ENCODE data around the gene SESTD1. TPM values are rescaled to one million over a fixed set of nuclear protein-coding genes. Genes with fewer than 3 reads are reported as not detected.

The SESTD1 gene, protein sequence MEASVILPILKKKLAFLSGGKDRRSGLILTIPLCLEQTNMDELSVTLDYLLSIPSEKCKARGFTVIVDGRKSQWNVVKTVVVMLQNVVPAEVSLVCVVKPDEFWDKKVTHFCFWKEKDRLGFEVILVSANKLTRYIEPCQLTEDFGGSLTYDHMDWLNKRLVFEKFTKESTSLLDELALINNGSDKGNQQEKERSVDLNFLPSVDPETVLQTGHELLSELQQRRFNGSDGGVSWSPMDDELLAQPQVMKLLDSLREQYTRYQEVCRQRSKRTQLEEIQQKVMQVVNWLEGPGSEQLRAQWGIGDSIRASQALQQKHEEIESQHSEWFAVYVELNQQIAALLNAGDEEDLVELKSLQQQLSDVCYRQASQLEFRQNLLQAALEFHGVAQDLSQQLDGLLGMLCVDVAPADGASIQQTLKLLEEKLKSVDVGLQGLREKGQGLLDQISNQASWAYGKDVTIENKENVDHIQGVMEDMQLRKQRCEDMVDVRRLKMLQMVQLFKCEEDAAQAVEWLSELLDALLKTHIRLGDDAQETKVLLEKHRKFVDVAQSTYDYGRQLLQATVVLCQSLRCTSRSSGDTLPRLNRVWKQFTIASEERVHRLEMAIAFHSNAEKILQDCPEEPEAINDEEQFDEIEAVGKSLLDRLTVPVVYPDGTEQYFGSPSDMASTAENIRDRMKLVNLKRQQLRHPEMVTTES
- 3.2 and 3.6 TPM in 2 replicates for total RNA-seq (2014; rRNA removed; shearing (Covaris generic))
- 14.6 and 21.4 TPM in 2 replicates for total RNA-seq (2022)
- percentile 48 among the genes with signal in this experiment for Bru-seq, nascent RNA
- percentile 41 among the genes with signal in this experiment for BruChase-seq, experiment 1, labeled RNA remaining after a 6-hour chase
- percentile 41 among the genes with signal in this experiment for BruChase-seq, experiment 2, labeled RNA remaining after a 2-hour chase
- long read RNA-seq, full-length matches to known transcripts, result 7 of 10 reads
- long read RNA-seq, partial matches to known transcripts, result 0 of 10 reads
- long read RNA-seq, other reads (novel, unspliced or antisense), result 3 of 10 reads

DNA sequence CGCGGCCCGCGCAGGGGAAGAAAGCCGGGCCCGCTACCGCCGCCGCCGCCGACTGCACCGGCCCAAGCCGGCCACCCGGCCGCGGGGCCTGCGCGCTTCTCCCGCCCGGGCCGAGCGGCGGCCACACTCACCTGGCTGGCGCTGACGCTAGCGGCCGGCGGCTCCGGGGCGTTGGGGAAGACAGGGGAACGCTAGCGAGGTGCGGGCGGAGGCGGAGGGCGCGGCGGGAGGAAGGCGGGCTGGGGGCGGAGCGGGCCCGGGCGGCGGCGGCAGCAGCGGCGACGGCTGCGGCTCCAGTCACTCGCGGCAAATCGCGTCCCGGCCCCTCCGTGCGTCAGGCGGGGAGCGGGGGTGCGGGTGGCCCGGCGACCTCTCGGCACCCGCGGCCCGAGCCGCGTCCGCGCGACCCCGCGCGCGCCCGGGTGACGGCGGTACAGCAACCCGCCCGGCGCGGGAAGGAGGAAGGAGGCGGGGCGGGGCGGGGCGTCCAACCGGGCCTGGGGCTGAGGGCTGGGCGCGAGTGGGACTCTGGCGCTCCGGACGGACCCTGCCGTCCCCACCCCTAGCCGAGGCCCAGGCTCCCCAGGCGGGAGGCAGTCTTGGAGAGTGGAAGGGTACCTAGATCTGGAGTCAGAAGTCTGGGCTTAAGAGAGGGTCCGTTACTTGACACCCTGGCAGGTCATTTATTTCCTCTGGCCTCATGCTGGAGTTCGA lies at the start of gene SESTD1:
TSS of gene SESTD1 (minus strand) at position 465 of the 714 bp plus-strand sequence. CDS start 72,991 bp downstream, outside the sequence.
- H3K4me1 ChIP-seq (ENCODE audit: insufficient read depth, low read length, poor library complexity, severe bottlenecking), result peaks cover 10% of the 10 kb centered on the region
- intact Hi-C loops (cut with micrococcal nuclease; ENCODE audit: unreplicated experiment), result no loop called here
- peak within 1 kb of the TSS; percentile 80 for H3K4me2 ChIP-seq (ENCODE audit: low read length)
- peak; percentile 55 for DNase-seq (ENCODE audit: low spot score)
- H2AFZ ChIP-seq (ENCODE audit: low read length), result peak within 1 kb of the TSS; percentile 79
- H3K4me3 ChIP-seq (ENCODE audit: low read depth, low read length, poor library complexity, severe bottlenecking), result peak within 1 kb of the TSS; percentile 74
- TF ChIP-seq, protein P1, sequence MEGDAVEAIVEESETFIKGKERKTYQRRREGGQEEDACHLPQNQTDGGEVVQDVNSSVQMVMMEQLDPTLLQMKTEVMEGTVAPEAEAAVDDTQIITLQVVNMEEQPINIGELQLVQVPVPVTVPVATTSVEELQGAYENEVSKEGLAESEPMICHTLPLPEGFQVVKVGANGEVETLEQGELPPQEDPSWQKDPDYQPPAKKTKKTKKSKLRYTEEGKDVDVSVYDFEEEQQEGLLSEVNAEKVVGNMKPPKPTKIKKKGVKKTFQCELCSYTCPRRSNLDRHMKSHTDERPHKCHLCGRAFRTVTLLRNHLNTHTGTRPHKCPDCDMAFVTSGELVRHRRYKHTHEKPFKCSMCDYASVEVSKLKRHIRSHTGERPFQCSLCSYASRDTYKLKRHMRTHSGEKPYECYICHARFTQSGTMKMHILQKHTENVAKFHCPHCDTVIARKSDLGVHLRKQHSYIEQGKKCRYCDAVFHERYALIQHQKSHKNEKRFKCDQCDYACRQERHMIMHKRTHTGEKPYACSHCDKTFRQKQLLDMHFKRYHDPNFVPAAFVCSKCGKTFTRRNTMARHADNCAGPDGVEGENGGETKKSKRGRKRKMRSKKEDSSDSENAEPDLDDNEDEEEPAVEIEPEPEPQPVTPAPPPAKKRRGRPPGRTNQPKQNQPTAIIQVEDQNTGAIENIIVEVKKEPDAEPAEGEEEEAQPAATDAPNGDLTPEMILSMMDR (conservative IDR thresholded peaks at IDR 0.05; ENCODE audit: low read length), result no peak
- no peak for TF ChIP-seq EZH2phosphoT487 (IDR thresholded peaks at IDR 0.05; ENCODE audit: borderline replicate concordance, low read depth, low read length)
- BruUV-seq (replicated peaks), result no TSS peak
- no peak within 1 kb of the TSS for H3K27ac ChIP-seq (ENCODE audit: low read depth, low read length, poor library complexity, severe bottlenecking)
- POLR2A ChIA-PET, result no interaction called here
- CTCF ChIA-PET (ENCODE audit: unreplicated experiment), result no interaction called here
- H3K79me2 ChIP-seq (ENCODE audit: insufficient read depth, low read depth, low read length), result no peaks in the 10 kb centered on the region
- no peaks in the 10 kb centered on the region for H4K20me1 ChIP-seq (ENCODE audit: insufficient read depth, low read length)
- H3K9me3 ChIP-seq (ENCODE audit: low read length), result peaks cover 6% of the 10 kb centered on the region; the same call in 1 of the 2 replicates
- no peaks in the 10 kb centered on the region for H3K36me3 ChIP-seq (ENCODE audit: insufficient read depth, low read length)
- no peaks in the 10 kb centered on the region for H3K9me2 ChIP-seq (ENCODE audit: insufficient read depth, low read length)

DNA sequence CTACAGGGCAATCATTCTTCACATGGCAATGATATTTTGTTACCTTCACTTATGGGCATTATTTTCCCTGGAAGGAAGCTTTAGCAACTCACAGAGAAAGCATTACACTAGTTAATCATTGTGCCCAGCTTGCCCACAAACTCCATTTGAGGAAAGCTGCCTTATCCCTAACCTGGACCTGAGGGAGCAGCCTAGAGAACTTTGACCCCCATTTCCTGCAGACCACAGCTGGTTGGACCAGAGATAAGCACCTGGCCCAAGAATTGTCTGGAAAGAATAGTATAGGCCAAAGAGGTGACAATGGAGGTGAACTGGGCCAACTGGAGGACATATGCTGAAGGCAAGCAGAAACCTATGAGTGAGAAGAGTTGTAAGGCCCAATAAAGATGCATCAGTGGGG lies 48.4 kb upstream of the SESTD1 start:
- no peak overlapping the region for H3K4me2 ChIP-seq (ENCODE audit: low read length)
- no peaks in the 10 kb centered on the region for H3K9me3 ChIP-seq (ENCODE audit: low read length)
- POLR2A ChIA-PET, result no interaction called here
- TF ChIP-seq, protein P1 (conservative IDR thresholded peaks at IDR 0.05; ENCODE audit: low read length), result no peak
- no peak for TF ChIP-seq EZH2phosphoT487 (IDR thresholded peaks at IDR 0.05; ENCODE audit: borderline replicate concordance, low read depth, low read length)
- no peaks in the 10 kb centered on the region for H3K4me1 ChIP-seq (ENCODE audit: insufficient read depth, low read length, poor library complexity, severe bottlenecking)
- no peak overlapping the region for H3K27ac ChIP-seq (ENCODE audit: low read depth, low read length, poor library complexity, severe bottlenecking)
- CTCF ChIA-PET (ENCODE audit: unreplicated experiment), result no interaction called here
- intact Hi-C loops (cut with micrococcal nuclease; ENCODE audit: unreplicated experiment), result no loop called here
- H3K9me2 ChIP-seq (ENCODE audit: insufficient read depth, low read length), result no peaks in the 10 kb centered on the region
- no peaks in the 10 kb centered on the region for H3K79me2 ChIP-seq (ENCODE audit: insufficient read depth, low read depth, low read length)
- DNase-seq (ENCODE audit: low spot score), result no peak
- no TSS peak for BruUV-seq (replicated peaks)
- no peaks in the 10 kb centered on the region for H4K20me1 ChIP-seq (ENCODE audit: insufficient read depth, low read length)
- no peak overlapping the region for H3K4me3 ChIP-seq (ENCODE audit: low read depth, low read length, poor library complexity, severe bottlenecking)
- no peak overlapping the region for H2AFZ ChIP-seq (ENCODE audit: low read length)
- no peaks in the 10 kb centered on the region for H3K36me3 ChIP-seq (ENCODE audit: insufficient read depth, low read length)
